ENCODE data around the gene TOMM20.

TOMM20 gene

DNA sequence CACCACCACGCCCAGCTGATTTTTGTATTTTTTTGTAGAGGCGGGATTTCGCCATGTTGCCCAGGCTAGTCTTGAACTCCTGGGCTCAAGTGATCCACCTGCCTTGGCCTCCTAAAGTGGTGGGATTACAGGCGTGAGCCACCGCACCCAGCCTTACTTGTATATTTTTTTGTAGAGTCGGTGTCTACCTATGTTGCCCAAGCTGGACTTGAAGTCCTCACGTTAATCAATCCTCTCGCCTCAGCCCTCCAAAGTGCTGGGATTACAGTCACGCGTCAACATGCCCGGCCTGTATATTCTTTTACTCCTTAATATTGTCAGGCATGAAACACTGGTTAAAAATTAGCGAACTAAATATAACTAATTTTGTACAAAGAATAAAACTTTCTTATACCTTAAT, 5.5 kb upstream of the TOMM20 start:
- no peak for DNase-seq (ENCODE audit: low read depth, low spot score)

DNA sequence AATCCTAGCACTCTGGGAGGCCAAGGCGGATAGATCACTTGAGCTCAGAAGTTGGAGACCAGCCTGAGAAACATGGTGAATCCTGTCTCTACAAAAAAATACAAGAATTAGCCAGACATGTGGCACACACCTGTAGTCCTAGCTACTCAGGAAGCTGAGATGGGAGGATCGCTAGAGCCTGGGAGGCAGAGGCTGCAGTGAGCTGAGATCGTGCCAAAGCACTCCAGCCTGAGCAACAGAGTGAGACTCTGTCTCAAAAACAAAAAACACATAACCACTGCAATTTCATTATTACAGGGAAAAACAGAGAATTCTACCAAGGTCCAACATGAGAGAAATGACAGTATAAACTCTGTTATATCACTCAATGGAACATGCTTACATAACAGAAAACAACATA, 4.4 kb upstream of the TOMM20 start:
- no peak for DNase-seq (ENCODE audit: low read depth, low spot score)

DNA sequence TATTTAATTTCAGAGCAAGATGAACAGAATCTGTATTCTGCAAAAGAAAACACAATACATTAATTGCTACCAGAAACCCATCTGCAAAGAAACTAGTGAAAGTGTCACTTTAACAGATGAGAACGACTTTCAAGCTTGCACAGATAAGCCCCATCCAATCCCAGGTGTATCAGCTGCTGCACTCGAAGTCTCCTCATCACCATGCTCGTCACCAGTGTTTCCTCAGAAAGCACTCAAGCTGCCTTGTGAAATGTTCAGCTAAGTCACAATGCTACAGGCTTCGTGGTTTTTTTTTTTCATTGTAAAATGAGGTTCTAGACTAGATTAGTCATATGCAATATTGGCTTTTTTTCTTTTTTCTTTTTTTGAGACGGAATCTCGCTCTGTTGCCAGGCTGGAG, 3.3 kb upstream of the TOMM20 start:
- no peak for DNase-seq (ENCODE audit: low read depth, low spot score)

DNA sequence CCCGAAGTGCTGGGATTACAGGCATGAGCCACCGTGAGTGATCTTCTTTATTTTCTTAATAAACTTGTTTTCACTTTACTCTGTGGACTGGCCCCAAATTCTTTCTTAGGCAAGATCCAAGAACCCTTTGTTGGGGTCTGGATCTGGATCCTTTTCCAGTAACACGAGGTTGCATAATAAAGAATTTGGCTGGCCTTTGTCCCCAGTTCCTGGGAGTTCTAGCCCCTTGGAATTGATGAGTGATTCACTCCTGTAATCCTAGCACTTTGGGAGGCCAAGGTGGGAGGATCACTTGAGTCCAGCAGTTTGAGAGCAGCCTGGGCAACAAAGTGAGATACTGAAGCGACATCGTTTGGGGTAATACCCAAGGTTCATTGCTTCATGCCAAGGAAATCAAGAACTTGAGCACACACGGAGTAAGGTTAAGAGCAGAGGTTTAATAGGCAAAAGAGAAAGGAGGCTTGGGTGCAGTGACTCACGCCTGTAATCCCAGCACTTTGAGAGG, 2.2 kb upstream of the TOMM20 start:
- DNase-seq (ENCODE audit: low read depth, low spot score) = no peak

DNA sequence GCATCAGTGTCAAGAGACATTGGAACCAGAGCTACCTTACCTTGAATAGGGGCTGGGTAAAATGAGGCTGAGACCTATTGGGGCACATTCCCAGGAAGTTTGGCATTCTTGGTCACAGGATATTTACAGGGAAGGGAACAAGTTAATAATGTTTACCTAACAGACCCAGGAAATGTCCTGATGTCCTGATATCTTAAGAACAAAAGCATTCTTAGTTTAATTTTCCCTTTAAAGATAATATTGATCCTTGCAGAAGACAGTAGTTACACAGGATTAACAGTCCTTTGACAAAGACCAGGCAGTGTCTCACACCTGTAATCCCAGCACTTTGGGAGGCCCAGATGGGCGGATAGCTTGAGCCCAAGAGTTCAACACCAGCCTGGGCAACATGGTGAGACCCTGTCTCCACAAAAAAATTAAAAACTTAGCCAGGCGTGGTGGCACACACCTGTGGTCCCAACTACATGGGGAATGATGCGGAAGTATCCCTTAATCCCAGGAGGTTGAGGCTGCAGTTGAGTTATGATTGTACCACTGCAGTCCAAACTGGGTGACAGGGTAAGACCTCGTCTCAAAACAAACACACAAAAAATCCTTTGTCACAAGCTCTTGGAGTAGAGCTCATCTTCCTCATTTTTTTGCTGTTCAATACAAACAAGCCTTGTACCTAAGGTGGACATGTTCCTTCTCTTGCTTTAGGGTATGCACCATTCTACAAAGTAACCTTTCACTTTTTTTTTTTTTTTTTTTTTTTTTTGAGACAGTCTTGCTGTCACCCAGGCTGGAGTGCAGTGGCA, 1.3 kb upstream of the TOMM20 start:
- DNase-seq (ENCODE audit: low read depth, low spot score) = no peak

DNA sequence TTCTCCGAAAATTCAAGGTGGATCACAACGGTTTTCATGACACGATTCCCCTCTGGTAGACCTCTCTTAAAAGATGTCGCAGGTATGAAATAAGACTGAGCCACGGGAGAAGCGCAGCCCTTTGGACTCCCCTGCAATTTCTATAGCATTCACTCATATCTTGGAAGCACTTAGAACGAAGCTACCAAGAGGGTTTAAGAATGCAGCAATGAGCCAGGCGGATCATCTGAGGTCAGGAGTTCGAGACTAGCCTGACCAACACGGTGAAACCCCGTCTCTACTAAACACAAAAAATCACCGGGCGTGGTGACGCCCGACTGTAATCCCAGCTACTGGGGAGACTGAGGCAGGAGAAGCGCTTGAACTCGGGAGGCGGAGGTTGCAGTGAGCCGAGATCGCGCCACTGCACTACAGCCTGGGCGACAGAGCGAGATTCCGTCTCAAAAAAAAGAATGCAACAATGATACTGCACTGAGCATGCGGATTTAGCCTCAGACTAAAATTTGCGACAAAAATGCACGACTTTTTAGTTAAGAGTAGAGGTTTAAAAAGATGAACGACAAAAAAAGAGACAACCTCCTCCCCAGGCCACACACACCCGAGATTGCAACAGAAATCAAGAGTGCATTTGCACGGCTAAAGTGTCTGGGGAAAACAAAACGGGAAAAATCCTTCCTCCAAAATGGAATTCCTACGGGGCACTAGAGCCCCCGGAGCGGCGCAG, 743 bp downstream of the TOMM20 start:
- DNase-seq (ENCODE audit: low read depth, low spot score) = no peak

DNA sequence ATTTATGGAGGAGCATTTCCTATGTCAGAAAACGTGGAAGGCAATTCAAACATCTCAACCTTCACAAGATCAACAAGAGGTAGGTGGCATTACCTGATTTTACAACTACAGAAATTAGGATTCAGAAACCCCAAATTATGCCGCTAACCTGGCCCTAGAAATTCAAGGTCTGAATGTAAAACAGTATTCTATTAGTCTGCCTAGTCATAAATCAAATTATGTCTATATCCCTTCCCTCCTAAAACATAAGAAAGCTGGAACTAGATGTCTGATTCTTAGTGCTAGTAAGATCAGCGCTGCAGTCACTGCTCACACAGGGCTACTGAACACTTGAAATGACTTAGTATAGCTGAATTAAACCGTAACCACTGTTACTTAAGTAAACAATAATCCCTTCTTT, 1.4 kb downstream of the TOMM20 start:
- no peak for DNase-seq (ENCODE audit: low read depth, low spot score)

DNA sequence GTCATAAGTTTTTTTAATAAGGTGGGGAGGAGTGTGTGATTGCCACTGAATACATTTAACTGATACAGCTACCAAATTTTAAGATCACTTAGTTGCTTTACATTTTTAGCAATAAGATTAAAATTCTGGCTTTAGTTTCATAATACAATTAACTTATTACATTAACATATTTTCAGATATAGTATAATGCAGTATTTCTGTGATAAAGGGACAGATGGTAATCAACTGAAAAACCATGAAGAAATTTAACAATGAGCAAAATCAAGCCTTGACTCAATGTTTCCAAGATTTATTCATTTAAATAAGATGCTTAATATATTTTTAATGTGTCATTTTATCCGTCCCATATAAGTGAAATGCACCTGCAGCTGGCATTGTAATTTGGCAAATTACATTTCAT, 4.0 kb downstream of the TOMM20 start:
- no peak for DNase-seq (ENCODE audit: low read depth, low spot score)

DNA sequence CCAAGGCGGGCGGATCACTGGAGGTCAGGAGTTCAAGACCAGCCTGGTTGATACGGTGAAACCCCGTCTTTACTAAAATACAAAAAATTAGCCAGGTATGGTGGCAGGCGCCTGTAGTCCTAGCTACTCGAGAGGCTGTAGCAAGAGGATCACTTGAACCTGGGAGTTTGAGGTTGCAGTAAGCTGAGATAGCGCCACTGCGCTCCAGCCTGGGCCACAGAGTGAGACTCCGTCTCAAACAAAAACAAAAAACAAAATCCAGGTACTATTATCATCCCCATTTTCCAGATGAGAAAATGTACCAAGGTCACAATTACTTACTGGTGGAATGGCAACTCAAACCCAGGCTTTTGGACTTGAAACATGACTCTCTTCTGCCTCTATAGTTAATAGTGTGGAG, 4.5 kb downstream of the TOMM20 start:
- DNase-seq (ENCODE audit: low read depth, low spot score) = no peak

DNA sequence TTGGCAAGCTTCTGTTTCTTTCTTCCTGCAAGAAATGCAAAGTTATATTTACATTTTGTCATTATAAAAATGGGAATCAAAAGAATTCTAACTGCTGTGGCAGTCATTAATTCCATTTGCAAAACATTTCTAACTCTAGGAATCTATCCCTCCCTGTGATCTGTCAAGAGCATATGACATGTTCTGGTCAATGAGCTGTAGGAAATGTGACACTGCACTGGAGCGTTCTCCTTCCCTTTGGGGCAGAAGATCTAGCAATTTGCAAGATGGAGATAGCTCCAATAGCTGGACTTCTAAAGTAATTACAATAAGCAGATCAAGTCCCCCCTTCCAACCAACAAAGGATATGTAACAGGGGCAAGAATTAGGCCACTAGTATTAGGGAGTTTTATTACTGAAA, 6.3 kb downstream of the TOMM20 start:
- DNase-seq (ENCODE audit: low read depth, low spot score) = no peak

DNA sequence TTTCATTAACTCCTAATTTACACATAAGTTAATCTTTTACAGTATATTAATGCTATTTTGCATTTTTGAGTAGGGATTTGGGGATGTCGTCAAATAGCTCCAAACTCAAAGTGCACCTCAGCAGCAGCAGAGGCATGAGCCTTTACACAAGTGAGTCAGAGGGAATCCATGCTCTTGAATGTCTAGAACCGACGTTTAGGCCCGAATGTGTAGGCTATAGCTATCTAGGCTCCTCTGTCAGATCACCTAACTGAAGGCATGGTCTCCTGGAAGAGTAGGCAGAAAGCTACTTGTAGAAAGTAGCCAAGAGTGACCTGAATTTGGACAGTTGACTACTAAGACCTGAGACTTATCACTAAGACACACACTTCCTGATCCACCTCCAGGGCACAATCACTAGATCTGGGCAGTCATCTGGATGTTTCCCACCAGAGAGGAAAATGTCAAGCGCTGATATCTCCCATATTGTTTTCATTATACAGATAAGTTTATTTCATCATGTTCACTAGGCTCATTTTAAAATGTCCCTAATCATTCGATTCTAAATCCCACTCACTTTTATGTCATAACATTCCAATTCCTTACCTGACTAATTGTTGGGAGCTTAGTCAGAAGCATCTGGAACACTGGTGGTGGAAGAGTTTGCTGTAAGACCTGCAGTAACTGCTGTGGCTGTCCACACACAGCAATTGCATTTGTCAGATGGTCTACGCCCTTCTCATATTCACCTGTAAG, 15.3 kb downstream of the TOMM20 start:
- DNase-seq (ENCODE audit: low read depth, low spot score) = no peak

DNA sequence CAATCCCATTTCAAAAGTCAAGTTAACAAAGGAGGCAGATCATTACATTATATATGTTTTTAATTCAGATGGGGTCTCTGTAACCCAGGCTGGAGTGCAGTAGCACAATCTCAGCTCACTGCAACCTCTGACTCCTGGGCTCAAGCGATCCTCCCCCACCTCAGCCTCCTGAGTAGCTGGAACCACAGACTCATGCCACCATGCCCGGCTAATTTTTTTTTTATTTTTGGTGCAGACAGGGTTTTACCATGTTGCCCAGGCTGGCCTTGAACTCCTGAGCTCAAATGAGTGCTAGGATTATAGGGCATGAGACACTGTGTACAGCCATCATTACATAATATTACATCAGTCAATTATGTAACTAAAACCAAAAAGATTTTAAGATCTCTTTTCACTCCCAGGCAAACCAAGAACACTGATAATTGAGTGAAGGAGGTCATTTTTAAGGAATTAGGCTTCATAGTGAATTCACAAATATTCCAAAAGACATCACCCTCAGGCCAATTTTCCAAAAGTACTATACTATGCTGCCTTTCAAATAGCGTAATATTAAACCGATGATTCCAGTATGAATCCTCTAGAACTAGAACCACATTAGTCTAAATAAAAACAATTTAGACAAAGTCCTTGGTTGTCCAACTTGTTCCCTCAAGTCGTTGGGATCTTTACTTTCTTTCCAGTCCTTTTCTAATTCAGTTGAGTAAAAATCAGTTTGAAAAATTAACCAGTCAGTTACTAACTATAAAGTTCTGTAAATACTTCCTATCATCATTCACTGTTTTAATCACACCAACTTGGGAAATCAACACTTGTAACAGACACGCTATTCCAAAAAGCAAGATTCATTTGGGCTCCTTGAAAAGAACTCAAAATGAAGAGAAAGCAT, 16.1 kb downstream of the TOMM20 start:
- no peak for DNase-seq (ENCODE audit: low read depth, low spot score)

DNA sequence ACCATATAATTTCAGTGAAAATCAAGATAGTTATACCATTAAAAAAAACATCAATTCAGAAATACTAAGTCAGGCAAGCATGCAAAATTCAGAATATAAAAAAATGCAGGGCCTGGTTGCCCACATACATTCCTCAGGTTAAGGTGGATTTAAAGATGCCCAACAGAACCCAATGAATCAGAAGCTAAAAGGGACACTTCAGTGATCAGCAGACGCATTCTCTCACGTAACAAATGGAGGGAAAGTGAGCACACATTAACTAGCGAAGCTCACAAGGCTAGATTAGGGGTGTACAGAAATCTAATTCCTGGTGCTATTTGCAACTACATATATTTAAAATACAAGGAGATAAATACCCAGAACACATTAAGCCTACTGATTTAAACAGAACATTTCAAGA, 17.5 kb downstream of the TOMM20 start:
- no peak for DNase-seq (ENCODE audit: low read depth, low spot score)

DNA sequence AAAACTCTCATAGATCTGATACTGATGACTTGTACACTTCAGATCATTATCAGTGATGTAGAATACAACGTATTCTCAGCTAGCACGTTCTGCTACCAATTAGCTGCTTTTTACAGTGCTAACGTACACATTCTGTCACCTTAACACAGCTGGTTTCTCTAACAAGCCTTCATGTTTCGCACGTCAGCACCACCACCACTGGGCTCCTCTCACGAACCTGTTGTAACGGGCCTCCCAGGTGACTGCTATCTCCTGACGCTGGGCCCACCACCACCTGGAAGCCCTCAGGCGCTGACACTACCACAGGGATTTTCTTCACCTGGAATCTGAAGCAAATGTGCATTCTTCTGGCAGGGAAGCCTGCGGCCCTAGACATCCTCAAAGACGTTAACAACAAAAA, 19.8 kb downstream of the TOMM20 start:
- no peak for DNase-seq (ENCODE audit: low read depth, low spot score)

DNA sequence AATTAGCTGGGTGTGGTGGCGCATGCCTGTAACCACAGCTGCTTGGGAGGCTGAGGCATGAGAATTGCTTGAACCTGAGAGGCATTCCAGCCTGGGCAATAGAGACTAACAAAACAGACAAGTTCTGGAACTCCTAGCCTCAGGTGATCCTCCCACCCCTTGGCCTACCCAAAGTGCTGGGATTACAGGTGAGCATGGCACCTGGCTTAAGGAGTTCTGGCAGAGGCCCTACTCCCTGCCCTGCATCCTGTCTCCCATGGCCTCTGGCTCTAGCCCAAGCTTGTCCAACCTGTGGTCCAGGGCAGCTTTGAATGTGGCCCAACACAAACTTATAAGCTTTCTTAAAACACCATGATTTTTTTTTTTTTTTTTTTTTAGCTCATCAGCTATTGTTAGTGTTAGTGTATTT, 20.4 kb downstream of the TOMM20 start:
- DNase-seq (ENCODE audit: low read depth, low spot score) = no peak

DNA sequence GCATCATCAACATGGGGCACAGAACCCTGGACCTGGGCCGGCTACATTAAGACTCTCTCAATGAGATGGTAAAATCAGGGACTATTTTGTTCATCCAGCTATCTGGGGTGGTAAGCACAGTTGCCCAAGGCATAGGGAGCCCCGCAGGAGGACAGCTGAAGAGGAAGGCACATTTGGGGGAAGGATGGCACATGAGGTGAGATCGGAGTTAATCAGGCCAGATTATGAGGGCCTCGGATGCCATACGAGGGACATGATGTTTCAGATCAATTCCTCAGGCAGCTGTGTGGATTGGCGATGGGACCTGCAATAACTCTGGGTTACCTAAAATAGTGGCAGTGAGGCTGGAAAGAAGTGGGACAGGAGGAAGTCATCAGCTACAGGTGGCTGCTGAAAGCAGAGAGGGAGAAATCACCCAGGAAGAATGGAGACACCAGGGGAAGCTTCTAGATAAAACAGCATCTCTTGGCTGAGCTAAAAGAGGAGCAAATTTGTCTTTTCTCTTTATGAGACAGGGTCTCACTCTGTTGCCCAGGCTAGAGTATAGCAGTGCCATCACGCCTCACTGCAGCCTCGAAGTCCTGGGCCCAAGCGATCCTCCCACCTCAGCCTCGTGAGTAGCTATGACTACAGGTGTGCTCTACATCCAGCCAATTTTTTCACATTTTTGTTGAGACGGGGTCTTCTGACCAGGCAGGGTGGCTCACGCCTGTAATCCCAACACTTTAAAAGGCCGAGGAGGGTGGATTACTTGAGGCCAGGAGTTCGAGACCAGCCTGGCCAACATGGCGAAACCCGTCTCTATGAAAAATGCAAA, 21.1 kb downstream of the TOMM20 start:
- no peak for DNase-seq (ENCODE audit: low read depth, low spot score)

DNA sequence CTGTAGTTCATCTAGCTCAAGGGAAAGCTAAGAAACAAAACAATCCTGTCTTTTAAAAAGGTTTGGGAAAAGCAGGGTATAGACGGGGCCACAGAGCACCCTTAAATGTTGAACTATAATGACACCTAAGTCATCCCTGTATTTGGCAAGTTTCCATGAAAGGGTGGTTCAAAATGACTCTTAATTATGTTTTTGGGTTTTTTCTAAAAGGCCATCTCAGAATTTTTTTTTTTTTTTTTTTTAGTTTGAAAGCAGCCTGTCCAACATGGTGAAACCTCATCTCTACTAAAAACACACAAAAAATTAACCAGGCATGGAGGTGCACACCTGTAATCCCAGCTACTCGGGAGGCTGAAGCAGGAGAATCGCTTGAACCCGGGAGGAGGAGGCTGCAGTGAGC, 22.2 kb downstream of the TOMM20 start:
- no peak for DNase-seq (ENCODE audit: low read depth, low spot score)

DNA sequence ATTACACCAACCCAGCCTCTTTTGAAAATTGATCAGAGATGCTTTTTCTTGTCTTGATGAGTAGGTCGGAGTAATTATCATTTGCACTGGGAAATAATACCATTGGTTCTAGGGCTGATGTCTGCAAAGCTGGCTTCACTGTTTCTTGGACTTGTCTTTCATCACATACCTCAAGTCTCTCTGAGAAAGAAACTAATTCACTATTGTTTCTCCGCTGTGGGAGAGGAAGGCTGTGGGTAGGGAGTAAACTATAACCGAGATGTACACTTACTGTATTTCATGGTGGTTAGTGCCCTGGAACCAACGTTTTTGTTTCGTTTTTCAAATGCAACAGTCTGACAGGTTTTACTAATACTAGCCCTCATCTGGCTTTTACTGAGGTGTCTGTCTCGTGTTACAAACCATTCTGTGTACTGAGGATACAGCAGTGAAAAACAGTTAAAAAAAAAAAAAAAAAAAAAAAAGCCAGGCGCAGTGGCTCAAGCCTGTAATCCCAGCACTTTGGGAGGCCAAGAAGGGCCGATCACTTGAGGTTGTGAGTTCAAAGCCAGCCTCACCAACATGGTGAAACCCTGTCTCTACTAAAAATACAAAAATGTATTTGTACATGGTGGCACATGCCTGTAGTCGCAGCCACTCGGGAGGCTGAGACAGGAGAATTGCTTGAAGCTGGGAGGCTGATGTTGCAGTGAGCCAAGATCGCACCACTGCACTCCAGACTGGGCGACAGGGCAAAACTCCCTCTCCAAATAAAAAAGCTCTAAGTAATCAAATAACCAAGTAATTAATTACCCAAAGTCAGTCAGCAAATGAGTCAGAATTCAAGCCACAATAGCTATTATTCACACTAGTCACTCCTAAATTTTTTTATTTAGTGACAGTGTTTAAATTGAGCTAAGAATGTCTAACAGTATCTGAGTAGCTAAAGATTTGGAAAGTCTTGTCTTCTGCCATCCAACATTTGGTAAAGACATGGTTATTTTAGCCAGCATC, 23.3 kb downstream of the TOMM20 start:
- no peak for DNase-seq (ENCODE audit: low read depth, low spot score)

DNA sequence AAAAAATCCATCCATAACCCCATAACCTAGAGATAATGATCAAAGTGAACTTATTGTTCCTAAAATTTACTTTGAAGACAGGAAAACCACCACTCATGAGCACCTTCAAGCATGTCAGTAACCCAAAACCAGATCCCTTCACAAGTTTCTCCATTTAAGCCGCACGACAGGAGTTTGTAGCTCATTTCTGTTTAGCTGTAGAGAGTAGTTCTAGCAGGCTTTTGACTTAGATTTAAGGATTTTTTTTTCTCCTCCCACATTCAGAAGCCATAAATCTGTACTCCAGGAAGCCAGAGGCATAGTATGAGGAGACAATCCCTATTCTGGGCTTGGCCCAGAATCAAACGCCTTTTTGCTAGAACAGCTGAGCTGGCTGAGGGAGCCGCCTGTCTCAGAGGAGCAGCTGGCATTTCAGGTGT, 25.6 kb downstream of the TOMM20 start:
- DNase-seq (ENCODE audit: low read depth, low spot score) = no peak

DNA sequence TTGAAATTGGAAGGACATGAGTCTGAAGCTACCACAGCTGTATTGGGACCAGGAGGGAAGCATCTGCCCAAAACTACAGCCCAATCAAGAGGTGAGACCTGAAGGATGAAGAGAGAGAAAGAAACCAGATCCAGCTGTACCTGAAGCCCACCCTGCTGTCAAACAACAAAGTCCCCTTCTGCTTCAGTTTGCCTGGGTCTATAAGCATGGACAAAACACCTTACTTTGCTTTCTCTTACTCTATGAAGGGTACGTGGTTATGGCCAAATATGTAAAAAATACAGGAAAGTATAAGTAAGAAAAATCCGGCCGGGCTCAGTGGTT, 26.4 kb downstream of the TOMM20 start:
- DNase-seq (ENCODE audit: low read depth, low spot score) = no peak
